ENCODE measurements around the gene CWH43.

DNA sequence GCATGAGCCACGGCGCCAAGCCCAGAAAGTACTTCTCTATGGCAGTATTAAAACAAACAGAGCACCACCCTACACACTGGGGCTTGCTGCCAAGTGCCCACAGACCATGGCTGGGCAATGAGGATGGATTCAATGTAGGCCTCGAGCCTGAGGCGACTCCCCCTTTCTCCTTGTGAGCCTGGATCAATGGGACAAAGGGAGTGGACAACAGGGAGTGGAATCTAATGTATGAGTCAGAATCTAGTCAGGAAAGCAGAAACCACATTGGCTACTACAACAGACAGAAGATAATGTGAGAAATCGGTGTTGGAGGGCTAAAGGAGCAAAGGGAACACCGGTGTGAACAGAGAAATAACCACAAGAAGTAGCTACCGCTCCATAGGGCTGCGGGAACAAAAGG, 41.8 kb upstream of the CWH43 start:
- no peak for TF ChIP-seq CTCF (IDR thresholded peaks at IDR 0.05)
- TF ChIP-seq POLR2A (IDR thresholded peaks at IDR 0.05) = no peak
